B cell (primary cell): Measurements from ENCODE around the gene NHS. TPM values are rescaled to one million over a fixed set of nuclear protein-coding genes. Genes with fewer than 3 reads are reported as not detected.

Experiments
- ATAC-seq: fragments of 200-7000 bp; cut with Tn5 transposase; one replicate; pipeline ENCODE4 v1.10.0; 2021; ENCODE audit warnings: low read depth, mild to moderate bottlenecking, moderate number of reproducible peaks, moderate library complexity
- CTCF ChIA-PET: fragments of 350-600 bp; sonication (Branson Sonifier 250); formaldehyde crosslinking; loops from one replicate; lab custom pipeline; 2021; ENCODE audit warnings: antibody characterized with exemption, inconsistent platforms; lab: Charles Lee
- POLR2A ChIA-PET: fragments of 350-600 bp; sonication (Branson Sonifier 250); formaldehyde crosslinking; loops from one replicate; lab custom pipeline; 2021; ENCODE audit warnings: antibody characterized with exemption; lab: Charles Lee
- DNase-seq: peaks from one replicate; pipeline ENCODE4 v3.0.0; 2013
- H2AFZ ChIP-seq: 2 replicates; pipeline ENCODE4 v1.6.1; 2012; ENCODE audit warnings: mild to moderate bottlenecking, low read depth, low read length; ENCODE audit not compliant: insufficient read depth, poor library complexity, severe bottlenecking
- H3K27ac ChIP-seq, 2 donors: 1 replicate in 1 of 2; 2 replicates in 1 of 2; pipeline ENCODE4 v1.5.1; 2012 to 2013; ENCODE audit warnings: low read length in 2 of 2, mild to moderate bottlenecking in 2 of 2, moderate library complexity in 1 of 2
- H3K27me3 ChIP-seq, 4 experiments: fragments of 200-600 bp in 1 of 4; sonication (generic) in 1 of 4; replicated peaks in 1 of 4; 1 replicate in 2 of 4; 2 replicates in 2 of 4; pipeline versions ENCODE4 v1.6.1 to v1.7.0; 2013 to 2016; ENCODE audit warnings: low read length in 3 of 4, mild to moderate bottlenecking in 2 of 4, mixed read lengths in 1 of 4, moderate library complexity in 1 of 4; ENCODE audit not compliant: insufficient read depth in 4 of 4, control insufficient read depth in 3 of 4; ENCODE audit errors: control extremely low read depth in 1 of 4
- H3K36me3 ChIP-seq, 2 experiments: replicated peaks in 1 of 2; 1 replicate in 1 of 2; 2 replicates in 1 of 2; pipeline versions ENCODE4 v1.6.1 to v1.7.1; 2013; ENCODE audit warnings: low read length in 1 of 2; ENCODE audit not compliant: insufficient read depth in 2 of 2, control insufficient read depth in 1 of 2; ENCODE audit errors: control extremely low read depth in 1 of 2, extremely low read depth in 1 of 2
- H3K4me1 ChIP-seq, 2 donors: fragments of 200-600 bp in 1 of 2; sonication (generic) in 1 of 2; 1 replicate in 1 of 2; 2 replicates in 1 of 2; pipeline versions ENCODE4 v1.5.1 to v1.6.1; 2013 to 2017; ENCODE audit warnings: low read length in 2 of 2; ENCODE audit not compliant: control insufficient read depth in 2 of 2, insufficient read depth in 2 of 2
- H3K4me2 ChIP-seq: replicated peaks from 2 replicates; pipeline ENCODE3; 2012; ENCODE audit warnings: mild to moderate bottlenecking, low read depth, low read length; ENCODE audit not compliant: poor library complexity, severe bottlenecking
- H3K4me3 ChIP-seq, 5 experiments: fragments of 200-600 bp in 1 of 5; sonication (generic) in 1 of 5; 1 replicate in 3 of 5; 2 replicates in 2 of 5; pipeline versions ENCODE4 v1.5.1 to v1.7.0; 2011 to 2016; ENCODE audit warnings: low read length in 4 of 5, mild to moderate bottlenecking in 4 of 5, low read depth in 2 of 5, control low read depth in 1 of 5, moderate library complexity in 1 of 5; ENCODE audit not compliant: insufficient read depth in 1 of 5; ENCODE audit errors: control extremely low read depth in 1 of 5, extremely low read depth in 1 of 5
- H3K79me2 ChIP-seq: fragments of 200-600 bp; sonication (generic); one replicate; pipeline ENCODE4 v1.6.0; 2016; ENCODE audit warnings: low read length; ENCODE audit not compliant: control insufficient read depth, insufficient read depth
- H3K9ac ChIP-seq: fragments of 200-600 bp; sonication (generic); 2 replicates; pipeline ENCODE4 v1.6.1; 2017; ENCODE audit warnings: mild to moderate bottlenecking, low read length, moderate library complexity
- H3K9me3 ChIP-seq, 3 donors: one replicate each; pipeline versions ENCODE4 v1.6.1 to v1.7.1; 2013; ENCODE audit warnings: low read length in 2 of 3; ENCODE audit not compliant: control insufficient read depth in 2 of 3, insufficient read depth in 1 of 3; ENCODE audit errors: control extremely low read depth in 1 of 3
- H4K20me1 ChIP-seq: 2 replicates; pipeline ENCODE4 v1.6.0; 2012; ENCODE audit warnings: mild to moderate bottlenecking, low read length; ENCODE audit not compliant: insufficient read depth, control insufficient read depth, poor library complexity, severe bottlenecking
- H3K27ac Mint-ChIP-seq: one replicate; pipeline ENCODE4 v1.8.0; 2021; ENCODE audit warnings: mixed read lengths
- H3K27me3 Mint-ChIP-seq: one replicate; pipeline ENCODE4 v1.8.0; 2021; ENCODE audit warnings: mixed read lengths
- H3K4me1 Mint-ChIP-seq: one replicate; pipeline ENCODE4 v1.8.0; 2021; ENCODE audit warnings: mixed read lengths
- H3K4me3 Mint-ChIP-seq: one replicate; pipeline ENCODE4 v1.8.0; 2021; ENCODE audit warnings: mixed read lengths
- H3K9me3 Mint-ChIP-seq: one replicate; pipeline ENCODE4 v1.8.0; 2022; ENCODE audit warnings: mixed read lengths; ENCODE audit not compliant: insufficient read depth
- CTCF ChIP-seq: fragments of 200-600 bp; IDR thresholded peaks from one replicate; pipeline ENCODE4 v1.8.0; 2022; ENCODE audit warnings: antibody characterized with exemption, mild to moderate bottlenecking
- EZH2 ChIP-seq: IDR thresholded peaks from 2 replicates; pipeline ENCODE4 v1.6.1; 2012; ENCODE audit warnings: borderline replicate concordance, low read depth, mild to moderate bottlenecking, moderate library complexity, low read length; ENCODE audit not compliant: insufficient read depth, poor library complexity, severe bottlenecking
- WGBS: methylation state at CpG from one replicate; pipeline ENCODE4 v1.1.5; 2013; ENCODE audit warnings: missing lambda C conversion rate; ENCODE audit not compliant: insufficient coverage; 5-methylcytosine and 5-hydroxymethylcytosine counted together
- intact Hi-C: fragments of 100-400 bp; cut with micrococcal nuclease; formaldehyde crosslinking; loops from one replicate; pipeline ENCODE4 v1.10.0; 2022
- polyA plus RNA-seq: library from polyadenylated mRNA; depleted of rRNA; stranded (reverse); fragments of >200 nt; gene quantifications from 2 replicates; pipeline ENCODE4 v1.2.3, GENCODE V29; 2012
- total RNA-seq, 2 donors: library from RNA; stranded (reverse); fragments of 120-200 nt in 1 of 2; gene quantifications; 1 replicate in 1 of 2; 2 replicates in 1 of 2; pipeline versions ENCODE4 v1.2.3 to v1.2.4, GENCODE V29; 2013 to 2022

NHS gene
- total and polyA plus RNA-seq, 2 donors (not counting 1 experiment from before 2014, with no cell fraction given) = not detected

DNA sequence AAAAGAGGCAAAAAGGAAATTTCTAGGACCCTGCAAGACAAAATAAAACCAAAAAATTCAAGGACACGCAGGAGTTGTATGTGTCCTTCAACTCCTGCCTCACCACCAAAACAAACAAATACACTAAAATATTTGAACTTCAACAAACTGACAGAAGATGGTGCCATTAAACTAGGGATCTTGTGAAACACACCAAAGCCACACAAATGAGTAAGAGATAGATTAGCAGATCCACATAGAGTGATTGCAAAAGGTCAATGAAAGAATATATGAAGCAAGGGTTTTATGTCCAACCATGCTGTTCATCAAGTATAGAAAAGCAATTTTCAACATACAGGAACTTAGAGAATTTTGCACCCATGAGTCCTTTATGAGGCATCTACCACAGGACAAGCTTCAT lies 322.2 kb downstream of the NHS start:
- Mint-ChIP-seq H3K4me1 (no peaks in the 10 kb centered on the region), H3K27me3 (peaks cover 7% of the 10 kb centered on the region), H3K27ac (no peak overlapping the region), H3K9me3 (no peaks in the 10 kb centered on the region), H3K4me3 (no peak overlapping the region)
- Histone ChIP-seq H4K20me1 (no peaks in the 10 kb centered on the region), H3K9ac (no peak overlapping the region), H2AFZ (no peak overlapping the region), H3K79me2 (no peaks in the 10 kb centered on the region), H3K27ac (no peak overlapping the region), H3K4me3 (no peak overlapping the region), H3K4me2 (no peak overlapping the region), H3K36me3 (no peaks in the 10 kb centered on the region), H3K9me3 (no peaks in the 10 kb centered on the region), H3K27me3 (no peaks in the 10 kb centered on the region), H3K4me1 (no peaks in the 10 kb centered on the region)
- POLR2A ChIA-PET = no interaction called here
- CTCF ChIA-PET = no interaction called here
- TF ChIP-seq EZH2 (no peak), CTCF (no peak)
- WGBS = no CpG with 5 or more reads among the region's 1 CpG
- DNase-seq (no peak), ATAC-seq (no peak)
- intact Hi-C loops = no loop called here

- TF ChIP-seq EZH2 (no peak), CTCF (no peak)
- H3K36me3 ChIP-seq = no peaks in the 10 kb centered on the region
- Mint-ChIP-seq H3K4me3 (no peak overlapping the region), H3K4me1 (no peaks in the 10 kb centered on the region), H3K27ac (no peak overlapping the region), H3K9me3 (no peaks in the 10 kb centered on the region), H3K27me3 (peaks cover 5% of the 10 kb centered on the region)
- intact Hi-C loops = no loop called here
- no peak overlapping the region for H2AFZ ChIP-seq
- CTCF ChIA-PET = no interaction called here
- H3K9me3 ChIP-seq = no peaks in the 10 kb centered on the region
- no peak overlapping the region for H3K4me3 ChIP-seq
- ATAC-seq (no peak), DNase-seq (no peak)
- H3K9ac ChIP-seq = no peak overlapping the region
- H3K4me2 ChIP-seq = no peak overlapping the region
- no peaks in the 10 kb centered on the region for H3K27me3 ChIP-seq
- H3K27ac ChIP-seq = no peak overlapping the region
- no CpG with 5 or more reads among the region's 1 CpG for WGBS
- H3K79me2 ChIP-seq = no peaks in the 10 kb centered on the region
- H3K4me1 ChIP-seq = no peaks in the 10 kb centered on the region
- no peaks in the 10 kb centered on the region for H4K20me1 ChIP-seq
- POLR2A ChIA-PET = no interaction called here
These were observed 326.0 kb downstream of the NHS start for GRCh38 chrX:17700976-17701375.
